Measurements from ENCODE around the gene CUEDC1.
"Not testable (repeated sequence)": the region's sequence is repeated elsewhere in the genome, so short reads cannot be mapped to it uniquely, and the experiment has no call there.

The CUEDC1 gene

GRCh38 chr17:57937492-57937891 lies 17.7 kb downstream of the CUEDC1 start:
- no peak for DNase-seq

- DNase-seq: no peak
Observed at GRCh38 chr17:57935833-57936807, 19.1 kb downstream of the CUEDC1 start.

GRCh38 chr17:57931488-57932137 lies 23.6 kb downstream of the CUEDC1 start:
- DNase-seq: no peak

- no peak for DNase-seq
Observed at GRCh38 chr17:57930239-57930638, 25.0 kb downstream of the CUEDC1 start.

- DNase-seq: peak in 1 of 2 donors; percentile 31
Observed at GRCh38 chr17:57929386-57929785, 25.8 kb downstream of the CUEDC1 start.

- no peak for DNase-seq
Observed at GRCh38 chr17:57928928-57929327, 26.3 kb downstream of the CUEDC1 start.

- DNase-seq: no peak
Observed at GRCh38 chr17:57927048-57927723, 28.0 kb downstream of the CUEDC1 start.

GRCh38 chr17:57926723-57927047 lies 28.5 kb downstream of the CUEDC1 start:
- DNase-seq: no peak

GRCh38 chr17:57925361-57925990 lies 29.7 kb downstream of the CUEDC1 start:
- no peak for DNase-seq

GRCh38 chr17:57924677-57925076 lies 30.5 kb downstream of the CUEDC1 start:
- no peak for DNase-seq

GRCh38 chr17:57923182-57923872 lies 31.9 kb downstream of the CUEDC1 start:
- DNase-seq: no peak

- DNase-seq: not testable (repeated sequence)
Observed at GRCh38 chr17:57922745-57923144, 32.5 kb downstream of the CUEDC1 start.

- DNase-seq: no peak
Observed at GRCh38 chr17:57920916-57921703, 34.1 kb downstream of the CUEDC1 start.

- DNase-seq: no peak
Observed at GRCh38 chr17:57919918-57920317, 35.3 kb downstream of the CUEDC1 start.

GRCh38 chr17:57918017-57918895 lies 37.0 kb downstream of the CUEDC1 start:
- DNase-seq: no peak

GRCh38 chr17:57916925-57917858 lies 38.0 kb downstream of the CUEDC1 start:
- peak in 1 of 2 donors; percentile 10 for DNase-seq

- no peak for DNase-seq
Observed at GRCh38 chr17:57915985-57916757, 39.0 kb downstream of the CUEDC1 start.

GRCh38 chr17:57915544-57915943 lies 39.7 kb downstream of the CUEDC1 start:
- DNase-seq: no peak
